ENCODE data around the gene LRRC8D.
"Not testable (repeated sequence)": the region's sequence is repeated elsewhere in the genome, so short reads cannot be mapped to it uniquely, and the experiment has no call there.

LRRC8D gene

GRCh38 chr1:89820422-89821321, at the start of gene LRRC8D:
Gene LRRC8D, plus strand, starts transcription at chr1:89821032. Its CDS starts 112,037 bp downstream, at chr1:89933069.
- DNase-seq = peak; percentile 79

- no peak for DNase-seq
Measured at GRCh38 chr1:89771991-89772560, 48.8 kb upstream of the LRRC8D start.

GRCh38 chr1:89776104-89776503, 44.7 kb upstream of the LRRC8D start:
- not testable (repeated sequence) for DNase-seq

DNA sequence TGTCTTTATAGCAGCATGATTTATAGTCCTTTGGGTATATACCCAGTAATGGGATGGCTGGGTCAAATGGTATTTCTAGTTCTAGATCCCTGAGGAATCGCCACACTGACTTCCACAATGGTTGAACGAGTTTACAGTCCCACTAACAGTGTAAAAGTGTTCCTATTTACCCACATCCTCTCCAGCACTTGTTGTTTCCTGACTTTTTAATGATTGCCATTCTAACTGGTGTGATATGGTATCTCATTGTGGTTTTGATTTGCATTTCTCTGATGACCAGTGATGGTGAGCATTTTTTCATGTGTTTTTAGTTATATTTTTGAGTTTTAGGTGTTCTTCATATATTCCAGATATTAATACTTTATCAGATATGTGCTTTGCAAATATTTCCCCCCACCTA, 43.6 kb upstream of the LRRC8D start:
- DNase-seq = not testable (repeated sequence)

GRCh38 chr1:89779151-89779940, 41.5 kb upstream of the LRRC8D start:
- no peak for DNase-seq

DNA sequence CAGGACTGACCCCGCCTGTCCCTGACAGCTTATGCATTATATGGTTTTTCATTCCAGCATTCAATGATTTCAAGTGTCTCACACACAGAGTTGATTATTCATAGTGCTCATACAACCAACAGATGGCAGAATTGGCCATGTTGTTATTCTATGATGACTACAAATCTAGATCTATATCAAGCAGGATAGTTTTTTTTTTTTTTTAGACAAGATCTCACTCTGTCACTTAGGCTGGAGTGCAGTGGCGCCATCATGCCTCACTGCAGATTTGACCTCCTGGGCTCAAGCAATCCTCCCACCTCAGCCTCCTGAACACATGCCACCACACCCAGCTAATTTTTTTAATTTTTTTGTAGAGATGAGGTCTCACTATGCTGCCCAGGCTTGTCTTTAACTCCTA, 40.1 kb upstream of the LRRC8D start:
- no peak for DNase-seq

DNA sequence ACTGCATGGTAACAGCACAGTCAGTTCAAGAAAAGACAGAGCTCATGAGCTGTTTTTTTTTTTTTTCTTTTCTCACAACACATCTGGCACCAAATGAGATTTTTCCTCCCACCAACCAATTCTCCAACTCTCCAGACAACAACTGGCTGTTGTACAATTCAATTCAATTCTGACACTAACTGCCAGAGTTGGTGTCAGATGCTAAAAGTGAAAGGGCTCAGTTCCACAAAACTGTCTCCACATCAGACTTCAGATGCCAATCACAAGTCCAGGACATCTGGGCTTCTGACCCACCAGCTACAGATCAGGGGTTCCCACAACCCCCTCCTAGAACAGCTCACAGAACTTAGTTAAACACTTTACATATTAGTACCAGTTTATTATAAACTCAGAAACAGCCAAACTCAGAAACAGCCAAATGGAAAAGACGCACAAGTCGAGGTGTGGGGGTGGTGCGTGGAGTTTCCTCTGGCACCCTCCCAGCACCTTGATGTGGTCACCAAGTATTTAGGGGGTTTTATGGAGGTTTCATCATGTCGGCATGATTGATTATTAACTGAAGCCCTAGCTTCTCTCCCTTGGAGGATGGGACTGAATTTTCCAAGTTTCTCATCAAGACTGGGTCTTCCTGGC, 39.2 kb upstream of the LRRC8D start:
- no peak for DNase-seq

DNA sequence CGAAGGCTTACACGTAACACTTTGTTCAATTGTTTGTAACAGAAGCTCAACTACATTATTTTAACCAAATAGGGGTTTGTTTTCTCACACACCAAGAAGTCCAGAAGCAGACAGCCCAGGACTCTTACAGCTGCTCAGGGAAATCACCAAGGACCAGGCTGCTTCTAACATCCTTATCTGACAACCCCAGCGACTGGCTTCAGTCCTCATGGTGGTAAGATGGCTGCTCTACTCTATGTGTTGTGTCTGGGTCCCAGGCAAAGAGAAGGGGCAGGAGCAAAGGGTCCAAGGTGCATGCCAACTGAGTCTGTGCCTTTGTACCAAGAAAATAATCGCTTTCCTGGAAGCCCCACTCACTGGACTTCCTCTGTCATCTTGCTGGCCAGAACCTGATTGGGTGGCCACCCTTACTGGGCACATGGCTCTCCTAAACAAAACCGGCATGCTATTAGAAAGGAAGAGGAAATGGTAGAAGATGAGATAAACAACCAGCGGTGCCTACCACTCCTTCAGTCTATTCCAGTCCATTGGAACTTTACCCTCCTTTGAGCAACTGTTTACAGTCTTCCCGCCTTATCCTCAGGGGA, 34.1 kb upstream of the LRRC8D start:
- DNase-seq = no peak

DNA sequence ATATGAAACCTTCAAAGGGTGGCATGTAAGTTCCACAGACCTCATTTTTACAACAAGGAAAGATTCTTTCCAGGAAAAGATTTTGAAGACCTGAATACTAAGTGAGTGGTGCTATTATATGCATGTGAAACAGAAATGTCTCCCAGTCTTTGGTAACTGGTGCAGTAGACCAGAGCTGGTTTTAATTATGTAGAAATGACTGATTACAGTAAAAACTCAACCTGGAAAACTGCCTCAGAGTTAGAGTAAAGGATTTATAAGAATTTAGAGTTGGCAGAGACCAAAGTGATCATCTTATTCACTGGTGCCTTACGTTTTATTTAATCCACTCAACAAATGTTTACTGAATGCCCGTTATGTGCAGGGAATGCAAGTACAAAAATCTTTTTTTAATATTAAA, 30.2 kb upstream of the LRRC8D start:
- DNase-seq = no peak

- no peak for DNase-seq
Measured at GRCh38 chr1:89791064-89791726, 29.6 kb upstream of the LRRC8D start.

GRCh38 chr1:89794406-89794805, 26.4 kb upstream of the LRRC8D start:
- DNase-seq = no peak

- not testable (repeated sequence) for DNase-seq
Measured at GRCh38 chr1:89795571-89795970, 25.3 kb upstream of the LRRC8D start.

DNA sequence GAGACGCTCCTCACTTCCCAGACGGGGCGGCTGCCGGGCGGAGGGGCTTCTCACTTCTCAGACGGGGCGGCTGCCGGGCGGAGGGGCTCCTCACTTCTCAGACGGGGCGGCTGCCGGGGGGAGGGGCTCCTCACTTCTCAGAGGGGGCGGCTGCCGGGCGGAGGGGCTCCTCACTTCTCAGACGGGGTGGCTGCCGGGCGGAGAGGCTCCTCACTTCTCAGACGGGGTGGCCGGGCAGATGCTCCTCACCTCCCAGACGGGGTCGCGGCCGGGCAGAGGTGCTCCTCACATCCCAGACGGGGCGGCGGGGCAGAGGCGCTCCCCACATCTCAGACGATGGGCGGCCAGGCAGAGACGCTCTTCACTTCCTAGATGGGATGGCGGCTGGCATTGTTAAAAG, 23.0 kb upstream of the LRRC8D start:
- DNase-seq = not testable (repeated sequence)

- DNase-seq = no peak
Measured at GRCh38 chr1:89799495-89799894, 21.3 kb upstream of the LRRC8D start.

GRCh38 chr1:89800022-89800655, 20.7 kb upstream of the LRRC8D start:
- DNase-seq = no peak

DNA sequence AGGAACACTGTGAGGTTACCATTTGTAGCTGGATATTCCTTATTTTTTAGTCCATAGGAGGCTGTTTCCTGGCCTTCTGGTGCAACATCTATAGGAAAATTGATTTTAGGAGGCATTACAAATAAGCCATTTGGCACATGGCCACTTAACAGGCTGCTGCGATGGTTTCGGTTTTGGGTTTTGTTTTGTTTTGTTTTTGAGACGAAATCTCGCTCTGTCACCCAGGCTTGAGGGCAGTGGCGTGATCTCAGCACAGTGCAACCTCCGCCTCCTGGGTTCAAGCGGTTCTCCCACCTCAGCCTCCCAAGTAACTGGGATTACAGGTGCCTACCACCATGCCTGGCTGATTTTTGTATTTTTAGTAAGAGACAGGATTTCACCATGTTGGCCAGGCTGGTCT, 20.1 kb upstream of the LRRC8D start:
- no peak for DNase-seq

GRCh38 chr1:89802051-89802450, 18.8 kb upstream of the LRRC8D start:
- no peak for DNase-seq

DNA sequence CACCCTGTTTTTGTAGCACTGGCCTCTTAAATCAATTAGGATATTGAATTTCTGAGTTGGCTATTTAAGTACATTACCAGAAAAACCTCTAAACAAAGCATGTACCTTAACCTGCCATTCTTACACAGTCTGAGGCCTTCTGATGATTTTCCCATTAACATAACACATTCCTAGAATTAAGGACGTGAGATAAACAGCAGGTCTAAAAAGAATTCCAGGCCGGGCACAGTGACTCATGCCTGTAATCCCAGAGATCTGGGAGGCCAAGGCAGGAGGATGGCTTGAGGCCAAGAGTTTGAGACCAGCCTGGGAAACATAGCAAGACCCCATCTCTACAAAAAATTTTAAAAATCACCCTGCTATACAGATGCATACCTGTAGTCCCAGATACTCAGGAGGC, 18.0 kb upstream of the LRRC8D start:
- no peak for DNase-seq

DNA sequence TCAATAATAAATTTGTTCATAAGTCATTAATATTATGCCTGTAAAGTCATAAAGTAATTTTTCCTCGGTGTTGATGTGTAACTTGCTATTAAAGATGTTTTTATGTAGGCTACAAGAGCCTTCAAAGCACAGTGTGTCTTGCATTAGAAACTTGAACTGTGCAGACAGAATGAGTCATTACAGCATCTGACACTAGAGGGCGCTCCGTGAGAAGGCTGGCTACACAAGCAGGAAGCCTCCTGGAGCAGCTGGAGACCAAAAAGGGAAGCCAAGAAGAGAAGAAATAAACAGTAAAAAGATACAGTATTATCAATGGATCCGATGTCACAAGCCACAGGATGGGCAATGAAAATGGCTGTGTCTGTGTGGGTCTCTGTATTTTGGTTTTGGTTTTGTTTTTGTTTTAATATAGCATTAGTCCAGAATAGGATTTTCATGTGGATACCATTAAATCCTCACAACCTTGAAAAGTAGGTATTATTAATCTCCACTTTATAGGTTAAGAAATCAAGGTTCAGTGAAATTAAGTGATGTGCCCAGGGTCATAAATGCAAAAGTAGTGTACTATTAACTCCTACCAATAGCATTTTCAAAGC, 16.1 kb upstream of the LRRC8D start:
- DNase-seq = peak; percentile 26

GRCh38 chr1:89806616-89807015, 14.2 kb upstream of the LRRC8D start:
- DNase-seq = no peak

DNA sequence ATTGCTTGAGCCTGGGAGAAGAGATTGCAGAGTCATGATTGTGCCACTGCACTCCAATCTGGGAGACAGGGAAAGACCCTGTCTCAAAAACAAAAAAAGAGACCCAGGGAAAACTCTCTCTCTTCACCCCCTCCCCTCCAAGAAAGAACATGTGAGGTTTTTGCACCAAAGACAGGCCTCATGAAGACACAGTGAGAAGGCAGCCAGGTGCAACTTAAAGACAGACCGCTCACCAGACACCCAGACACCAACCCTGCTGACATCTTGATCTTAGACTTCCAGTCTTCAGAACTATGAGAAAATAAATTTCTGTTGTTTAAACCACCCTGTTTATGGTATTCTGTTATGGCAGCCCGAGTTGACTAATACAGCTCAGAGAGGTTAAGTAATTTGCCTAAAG, 13.3 kb upstream of the LRRC8D start:
- no peak for DNase-seq
